ACHN (cell line): ENCODE data around the gene PLA2G2F.
A peak's percentile ranks its signal among the peaks of the same experiment; 100 is the strongest.

ENCODE experiments used
- DNase-seq: peaks from one replicate; pipeline ENCODE4 v3.0.0-alpha.2; 2015
- in situ Hi-C: cut with HindIII; loops from 2 replicates; pipeline ENCODE4 v1.10.0; 2017; ENCODE audit warnings: low sequenced_read_pairs, low pct_ligation_motif_present, low pct_unique_long_range_greater_than_20kb

The PLA2G2F gene

DNA sequence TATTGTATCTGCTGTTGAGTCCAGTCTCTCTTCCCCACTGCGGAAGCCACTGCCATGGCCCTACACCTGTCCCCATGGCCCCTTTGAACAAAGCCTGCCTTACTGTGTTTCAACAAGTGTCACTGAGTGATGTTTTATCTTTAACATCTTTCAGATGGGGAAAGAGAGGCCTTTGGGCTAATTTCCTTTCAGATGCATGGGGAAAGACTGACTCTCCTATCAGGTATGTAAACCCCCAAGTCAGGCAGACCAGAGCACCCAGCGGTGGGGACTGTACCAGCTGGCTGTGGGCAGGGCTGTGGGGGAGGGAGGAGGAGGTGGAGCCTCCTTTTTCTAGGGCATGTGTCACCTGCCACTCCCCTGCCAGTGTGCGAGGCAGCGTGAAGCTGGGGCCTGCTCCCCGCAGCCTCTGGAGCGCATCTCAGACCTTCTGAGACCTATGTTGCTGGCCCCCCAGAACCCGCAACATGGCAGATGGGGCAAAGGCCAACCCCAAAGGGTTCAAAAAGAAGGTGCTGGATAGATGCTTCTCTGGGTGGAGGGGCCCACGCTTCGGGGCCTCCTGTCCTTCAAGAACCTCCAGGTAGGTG, at the start of gene PLA2G2F:
Gene PLA2G2F, plus strand, starts transcription at position 363 of the 590 bp plus-strand sequence. Its CDS starts 105 bp downstream, at position 468.
- in situ Hi-C loops: no loop called here
- DNase-seq: no peak

DNA sequence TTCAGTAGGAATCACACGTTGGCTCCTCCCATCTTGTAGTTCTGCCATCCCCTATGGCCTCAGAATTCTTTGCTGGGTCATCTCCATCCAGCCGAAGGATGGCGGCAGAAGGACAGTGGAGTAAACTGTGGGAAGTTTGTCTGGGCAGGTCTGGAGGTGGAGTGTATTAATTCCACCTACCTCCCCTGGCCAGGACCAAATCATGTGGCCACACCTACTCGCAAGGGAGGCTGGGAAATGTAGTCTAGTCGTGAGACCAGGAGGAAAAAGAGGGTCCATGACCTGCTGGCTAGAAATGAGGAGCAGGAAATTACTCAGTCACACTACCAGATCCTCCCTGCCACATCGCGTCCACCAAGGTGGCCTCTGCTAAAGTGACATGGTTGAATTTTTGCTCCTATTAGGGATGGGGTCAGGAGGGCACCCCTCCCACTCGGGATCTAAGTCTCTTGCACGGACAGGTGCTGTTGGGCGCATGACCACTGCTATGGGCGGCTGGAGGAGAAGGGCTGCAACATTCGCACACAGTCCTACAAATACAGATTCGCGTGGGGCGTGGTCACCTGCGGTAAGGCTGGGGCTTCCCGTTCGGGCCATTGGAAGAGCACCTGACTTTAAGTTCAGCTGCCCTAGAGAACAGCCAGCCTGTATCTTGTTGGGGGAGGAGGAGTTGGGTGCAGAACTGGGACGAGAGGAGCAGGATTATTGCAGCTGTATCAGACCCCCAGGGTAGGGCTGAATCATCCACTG, 49.6 kb upstream of the PLA2G2F start:
- DNase-seq: no peak
- in situ Hi-C loops: no loop called here

GRCh38 chr1:20090119-20090518, 49.0 kb upstream of the PLA2G2F start:
- in situ Hi-C loops: no loop called here
- no peak for DNase-seq

- in situ Hi-C loops: no loop called here
- DNase-seq: no peak
Measured at GRCh38 chr1:20090641-20091040, 48.5 kb upstream of the PLA2G2F start.

- no peak for DNase-seq
- in situ Hi-C loops: no loop called here
Measured at GRCh38 chr1:20093303-20093702, 45.8 kb upstream of the PLA2G2F start.

GRCh38 chr1:20093940-20094391, 45.2 kb upstream of the PLA2G2F start:
- in situ Hi-C loops: no loop called here
- no peak for DNase-seq

DNA sequence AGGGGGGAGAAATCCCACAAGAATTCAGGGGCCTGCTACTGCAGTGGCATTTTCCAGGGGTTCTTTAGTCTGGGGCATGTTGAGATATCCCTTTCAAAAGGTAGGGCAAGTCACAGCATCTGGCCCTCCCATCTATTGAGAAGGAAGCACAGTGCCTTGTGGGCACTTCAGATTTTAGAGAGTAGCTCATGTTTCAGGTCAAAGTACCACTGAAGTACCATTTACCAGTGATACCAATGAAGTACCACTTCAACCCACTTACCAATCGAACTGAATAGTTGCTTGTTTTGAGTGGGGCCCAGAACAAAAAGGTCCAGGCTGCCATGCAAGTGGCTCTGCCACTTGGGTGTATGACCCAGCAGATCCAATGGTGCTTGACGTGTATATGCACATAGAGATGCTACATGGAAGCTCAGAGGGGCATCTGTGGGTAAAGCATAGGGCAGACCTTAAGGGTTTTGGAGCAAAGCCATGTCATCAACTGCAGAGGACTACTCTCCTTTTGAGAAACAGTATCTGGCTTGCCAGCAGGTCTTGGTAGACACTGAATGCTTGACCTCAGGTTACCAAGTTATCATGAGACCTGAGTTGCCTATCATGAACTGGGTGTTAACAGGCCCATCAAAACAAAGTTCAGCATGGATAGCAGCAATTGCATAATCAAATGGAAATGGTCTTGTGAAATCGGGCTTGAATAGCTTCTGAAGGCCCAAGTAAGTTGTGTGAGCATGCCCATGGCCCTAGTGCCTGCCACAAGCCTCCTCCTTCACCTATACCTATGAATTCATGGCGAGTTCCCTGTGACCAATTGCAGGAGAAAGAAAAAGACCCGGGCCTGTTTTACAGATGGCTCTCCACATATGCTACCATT, 43.3 kb upstream of the PLA2G2F start:
- no peak for DNase-seq
- in situ Hi-C loops: no loop called here

GRCh38 chr1:20096840-20097447, 42.2 kb upstream of the PLA2G2F start:
- in situ Hi-C loops: no loop called here

GRCh38 chr1:20099533-20099932, 39.6 kb upstream of the PLA2G2F start:
- in situ Hi-C loops: no loop called here
- no peak for DNase-seq

More at GRCh38 chr1:20096840-20097447, 42.2 kb upstream of the PLA2G2F start:
- no peak for DNase-seq

DNA sequence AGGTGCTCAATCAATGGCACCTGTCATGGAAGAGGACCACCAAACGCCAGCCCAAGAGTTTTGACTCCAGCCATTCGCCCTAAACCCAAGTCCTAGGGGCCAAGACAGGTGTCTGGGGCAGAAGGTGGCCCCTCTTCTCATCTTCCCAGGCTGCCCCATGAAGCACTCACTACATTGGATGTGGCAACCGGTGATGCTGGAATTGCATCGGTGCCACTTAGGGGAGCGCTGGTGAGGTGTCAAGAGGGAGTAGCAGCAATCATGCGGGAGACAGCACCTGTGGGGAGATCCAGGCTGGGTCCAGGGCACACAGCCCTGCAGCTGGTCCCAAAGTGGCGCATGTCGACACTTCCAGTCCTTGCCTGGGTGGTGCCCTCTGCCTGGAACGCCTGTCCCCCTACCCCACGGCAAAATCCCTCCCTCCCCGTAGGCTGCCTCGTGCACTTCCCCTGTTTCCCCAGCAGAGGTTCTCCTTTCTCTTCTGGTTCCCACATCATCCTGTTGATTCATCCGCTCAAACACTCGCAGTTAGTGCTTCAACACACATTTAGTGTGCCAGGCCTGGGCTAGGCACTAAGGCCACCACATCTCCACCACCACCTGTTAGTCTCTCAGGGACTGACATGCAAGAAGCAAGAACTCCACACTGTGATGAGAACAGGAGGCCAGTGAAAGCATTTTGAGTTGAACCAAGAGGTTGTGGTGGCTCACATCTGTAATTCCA, 38.3 kb upstream of the PLA2G2F start:
- in situ Hi-C loops: no loop called here
- peak; percentile 53 for DNase-seq

DNA sequence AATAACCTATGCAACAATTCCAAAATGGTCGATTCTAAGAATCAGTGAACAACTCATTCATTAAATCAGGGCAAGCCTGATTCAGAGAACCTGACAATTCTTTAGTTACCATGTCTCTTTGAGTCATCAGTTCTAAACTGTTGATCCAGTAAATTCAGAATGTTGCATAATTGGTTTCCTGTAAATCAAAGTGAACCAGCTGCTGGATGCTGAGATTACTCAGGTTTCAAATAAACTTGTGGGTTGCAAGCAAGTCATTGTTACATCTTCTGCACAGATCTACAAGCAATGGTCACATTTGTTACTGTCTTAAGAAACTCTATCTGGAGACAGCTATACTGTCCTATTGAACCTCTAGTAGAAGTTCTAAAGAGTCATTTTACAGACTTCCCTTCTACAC, 36.2 kb upstream of the PLA2G2F start:
- no peak for DNase-seq
- in situ Hi-C loops: no loop called here

DNA sequence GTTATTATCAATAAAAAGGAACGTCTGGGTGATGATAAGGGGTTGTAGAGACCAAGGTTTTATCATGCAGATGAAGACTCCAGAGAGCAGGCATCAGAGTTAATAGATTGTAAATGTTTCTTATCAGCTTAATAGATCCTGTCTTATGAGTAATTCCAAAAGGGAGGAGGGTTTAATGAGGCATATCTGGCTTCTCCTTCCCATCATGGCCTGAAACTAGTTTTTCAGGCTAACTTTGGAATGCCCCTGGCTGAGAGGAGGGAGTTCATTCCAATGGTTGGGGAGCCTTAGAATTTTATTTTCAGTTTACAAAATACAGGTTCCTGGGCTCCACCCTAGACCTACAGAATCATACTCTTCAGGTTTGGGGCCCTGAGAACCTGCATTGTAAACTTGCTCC, 33.3 kb upstream of the PLA2G2F start:
- in situ Hi-C loops: no loop called here
- no peak for DNase-seq

DNA sequence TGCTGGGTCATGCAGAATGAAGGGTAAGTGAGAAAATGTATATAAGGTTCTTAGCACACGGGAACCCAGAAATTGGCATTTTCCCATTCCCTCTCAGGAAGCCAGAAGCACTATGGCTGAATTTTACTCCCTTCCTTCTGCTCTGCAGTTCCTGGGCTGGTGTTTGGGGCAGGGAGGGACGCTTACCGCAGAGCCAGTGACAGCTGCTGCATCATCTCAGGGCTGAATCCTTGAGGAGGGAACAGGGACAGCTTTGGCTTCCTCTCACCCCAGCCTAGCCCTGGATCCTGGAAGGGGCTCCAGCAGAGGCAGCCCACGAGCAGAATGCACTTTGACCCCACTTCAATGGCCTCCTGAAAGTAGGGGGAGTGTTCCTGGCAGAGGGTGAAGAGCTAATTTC, 31.8 kb upstream of the PLA2G2F start:
- DNase-seq: no peak
- in situ Hi-C loops: no loop called here

DNA sequence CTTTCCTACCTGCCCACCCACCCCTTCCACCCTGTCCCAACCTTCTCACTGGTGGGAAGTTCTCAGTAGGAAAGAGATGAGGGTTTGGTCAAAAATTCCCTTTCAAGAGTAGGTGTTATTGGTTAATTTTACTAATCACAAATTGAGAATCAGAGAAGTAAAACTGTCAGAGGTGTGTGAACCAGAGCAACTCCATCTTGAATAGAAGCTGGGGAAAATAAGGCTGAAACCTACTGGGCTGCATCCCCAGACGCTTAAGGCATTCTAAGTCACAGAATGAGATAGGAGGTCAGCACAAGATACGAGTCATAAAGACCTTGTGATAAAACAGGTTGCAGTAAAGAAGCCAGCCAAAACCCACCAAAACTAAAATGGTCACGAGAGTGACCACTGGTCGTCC, 31.3 kb upstream of the PLA2G2F start:
- in situ Hi-C loops: no loop called here
- no peak for DNase-seq

DNA sequence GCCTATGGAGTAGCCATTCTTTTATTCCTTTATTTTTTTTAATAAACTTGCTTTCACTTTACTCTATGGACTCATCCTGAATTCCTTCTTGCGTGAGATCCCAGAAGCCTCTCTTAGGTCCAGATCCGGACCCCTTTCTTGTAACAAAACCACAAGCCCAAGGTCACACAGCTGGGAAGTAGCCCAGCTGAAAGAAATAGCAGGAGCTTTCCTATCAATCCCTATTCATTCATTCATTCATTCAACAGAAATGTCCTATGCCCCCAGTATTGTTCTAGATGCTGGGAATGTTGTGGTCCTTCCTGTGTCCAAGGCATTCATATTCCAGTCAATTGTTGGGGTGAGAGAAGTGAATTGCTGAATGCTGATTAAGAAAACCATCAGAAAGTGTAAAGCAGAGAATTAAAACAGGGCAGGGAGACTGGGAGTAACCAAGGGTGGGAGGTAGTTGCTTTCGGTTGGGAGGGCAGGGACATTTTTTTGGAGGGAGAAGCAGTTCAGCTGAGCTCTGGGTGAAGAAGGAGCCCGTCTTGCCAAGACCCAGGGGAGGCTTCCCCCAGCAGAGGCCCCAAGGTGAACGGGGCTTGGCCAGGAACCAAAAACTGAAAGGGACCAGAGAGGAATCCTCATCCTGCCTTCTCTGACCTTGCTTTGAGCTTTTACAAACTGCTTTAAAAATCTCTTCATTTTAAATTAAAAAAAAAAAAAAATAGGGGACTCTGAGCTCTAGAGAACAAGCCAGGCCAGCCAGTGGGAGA, 30.6 kb upstream of the PLA2G2F start:
- DNase-seq: no peak
- in situ Hi-C loops: no loop called here

DNA sequence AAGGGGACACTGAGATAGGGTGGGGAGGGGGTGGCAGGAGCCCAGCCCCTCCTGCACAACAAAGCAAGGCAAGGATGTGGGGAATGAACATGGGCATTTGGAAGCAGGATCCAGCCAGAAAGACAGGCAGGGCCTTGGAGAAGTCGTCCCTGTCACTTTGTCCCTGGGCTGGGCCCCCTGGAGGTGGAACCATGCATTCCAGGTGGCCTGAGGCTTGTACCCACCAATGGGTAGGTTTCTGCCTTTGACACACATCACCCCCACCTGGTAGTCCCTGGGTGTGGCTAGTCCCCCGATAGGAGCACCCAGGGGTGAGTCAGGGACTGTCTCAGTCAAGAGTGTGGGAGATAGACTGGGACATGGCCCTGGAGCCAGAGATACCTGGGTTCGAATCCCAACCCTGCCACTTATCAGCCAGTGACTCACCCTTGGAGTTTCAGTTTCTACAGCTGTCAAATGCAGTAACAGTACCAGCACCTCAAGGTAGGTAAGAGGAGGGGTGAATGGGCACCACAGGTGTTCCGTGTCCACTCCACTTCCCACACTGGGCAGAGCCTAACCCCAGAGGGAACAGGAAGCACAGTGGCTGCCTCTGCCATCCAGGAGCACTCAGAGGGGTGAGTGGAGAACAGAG, 29.8 kb upstream of the PLA2G2F start:
- in situ Hi-C loops: no loop called here
- no peak for DNase-seq

DNA sequence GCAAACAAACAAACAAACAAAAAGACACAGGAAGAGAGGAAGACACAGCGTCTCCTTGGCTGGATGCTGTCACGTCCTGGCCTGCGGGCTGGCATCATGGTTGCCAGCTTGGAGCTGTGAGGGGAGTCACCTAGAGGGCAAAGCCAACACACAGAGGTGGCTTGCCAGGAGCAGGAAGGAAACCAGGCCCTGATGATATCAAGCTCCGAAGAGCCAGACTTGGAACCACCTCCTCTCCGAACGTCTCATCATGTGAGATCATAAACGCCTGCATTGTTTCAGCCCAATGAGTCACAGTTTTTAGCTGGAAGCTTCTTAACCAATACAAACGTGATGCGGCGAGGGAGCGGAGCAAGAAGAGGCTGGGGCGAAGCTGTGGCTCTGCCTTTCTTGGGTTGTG, 28.4 kb upstream of the PLA2G2F start:
- DNase-seq: no peak
- in situ Hi-C loops: no loop called here
